Naive B cell (primary cell): ENCODE results near the gene GREB1L. TPM values are rescaled to one million over a fixed set of nuclear protein-coding genes. Genes with fewer than 3 reads are reported as not detected.

Experiments used
- ATAC-seq, 2 donors: fragments of 150-1000 bp; cut with Tn5 transposase; 2 replicates each; pipeline ENCODE4 v1.10.0; 2021; ENCODE audit warnings: low read depth in 2 of 2, mild to moderate bottlenecking in 2 of 2, moderate library complexity in 2 of 2
- DNase-seq: peaks from one replicate; pipeline ENCODE4 v3.0.0; 2022
- H3K27ac Mint-ChIP-seq, 6 donors: one replicate each; pipeline ENCODE4 v1.8.0; 2020 to 2022; ENCODE audit warnings: mild to moderate bottlenecking in 6 of 6, mixed read lengths in 6 of 6, moderate library complexity in 5 of 6, inconsistent platforms in 2 of 6
- H3K27me3 Mint-ChIP-seq, 3 donors: one replicate each; pipeline ENCODE4 v1.8.0; 2021 to 2022; ENCODE audit warnings: mixed read lengths in 3 of 3, mild to moderate bottlenecking in 1 of 3
- H3K36me3 Mint-ChIP-seq, 2 donors: one replicate each; pipeline ENCODE4 v1.8.0; 2020 to 2022; ENCODE audit warnings: mixed read lengths in 2 of 2, inconsistent platforms in 1 of 2, mild to moderate bottlenecking in 1 of 2
- H3K4me1 Mint-ChIP-seq, 3 donors: one replicate each; pipeline ENCODE4 v1.8.0; 2020 to 2022; ENCODE audit warnings: mixed read lengths in 3 of 3, inconsistent platforms in 1 of 3, mild to moderate bottlenecking in 1 of 3, moderate library complexity in 1 of 3
- H3K4me3 Mint-ChIP-seq, 8 donors: one replicate each; pipeline ENCODE4 v1.8.0; 2020 to 2022; ENCODE audit warnings: mild to moderate bottlenecking in 8 of 8, mixed read lengths in 8 of 8, moderate library complexity in 8 of 8, inconsistent platforms in 2 of 8
- H3K9me3 Mint-ChIP-seq, 7 donors: one replicate each; pipeline ENCODE4 v1.8.0; 2020 to 2022; ENCODE audit warnings: mixed read lengths in 7 of 7, mild to moderate bottlenecking in 5 of 7, inconsistent platforms in 2 of 7, moderate library complexity in 1 of 7
- polyA plus RNA-seq, 6 donors: library from polyadenylated mRNA; unstranded; fragments of 300-500 nt; fragmentation: Illumina TruSeq; gene quantifications; one replicate each; pipeline ENCODE4 v1.2.3, GENCODE V29; 2021; ENCODE audit warnings: low read depth in 6 of 6

GREB1L gene
- polyA plus RNA-seq, 6 donors from 2014 or later: 0.06 to 0.25 (median 0.15) TPM; not detected in 3

GRCh38 chr18:21522530-21522929, 280.5 kb downstream of the GREB1L start:
- H3K27me3 Mint-ChIP-seq: no peaks in the 10 kb centered on the region
- no peaks in the 10 kb centered on the region for H3K9me3 Mint-ChIP-seq
- ATAC-seq (no peak), DNase-seq (no peak)
- no peaks in the 10 kb centered on the region for H3K4me1 Mint-ChIP-seq
- H3K4me3 Mint-ChIP-seq: no peak overlapping the region
- peaks cover 18 to 19% of the 10 kb centered on the region in 2 donors for H3K36me3 Mint-ChIP-seq
- peak overlapping the region in 1 of 6 donors; percentile 44 for H3K27ac Mint-ChIP-seq

GRCh38 chr18:21525916-21526315, 283.9 kb downstream of the GREB1L start:
- Mint-ChIP-seq H3K27me3 (no peaks in the 10 kb centered on the region), H3K27ac (peak overlapping the region in 1 of 6 donors; percentile 29), H3K9me3 (no peaks in the 10 kb centered on the region), H3K4me3 (no peak overlapping the region), H3K36me3 (peaks cover 15 to 21% of the 10 kb centered on the region in 2 donors), H3K4me1 (no peaks in the 10 kb centered on the region)
- DNase-seq (no peak), ATAC-seq (no peak)

GRCh38 chr18:21526463-21526862, 284.4 kb downstream of the GREB1L start:
- Mint-ChIP-seq H3K36me3 (peaks cover 15% of the 10 kb centered on the region in 2 donors), H3K27ac (no peak overlapping the region)

GRCh38 chr18:21534327-21534726, 292.3 kb downstream of the GREB1L start:
- H3K27ac Mint-ChIP-seq: no peak overlapping the region
- H3K9me3 Mint-ChIP-seq: no peaks in the 10 kb centered on the region
- no peaks in the 10 kb centered on the region for H3K4me1 Mint-ChIP-seq
- ATAC-seq (no peak), DNase-seq (no peak)
- no peak overlapping the region for H3K4me3 Mint-ChIP-seq
- H3K27me3 Mint-ChIP-seq: no peaks in the 10 kb centered on the region
- H3K36me3 Mint-ChIP-seq: peaks cover 5 to 13% of the 10 kb centered on the region in 2 donors

More at GRCh38 chr18:21526463-21526862, 284.4 kb downstream of the GREB1L start:
- Mint-ChIP-seq H3K27me3 (no peaks in the 10 kb centered on the region), H3K4me3 (no peak overlapping the region), H3K4me1 (no peaks in the 10 kb centered on the region), H3K9me3 (no peaks in the 10 kb centered on the region)
- DNase-seq (no peak), ATAC-seq (no peak)

GRCh38 chr18:21538230-21538629, 296.2 kb downstream of the GREB1L start:
- Mint-ChIP-seq H3K27me3 (no peaks in the 10 kb centered on the region), H3K9me3 (no peaks in the 10 kb centered on the region), H3K4me1 (no peaks in the 10 kb centered on the region), H3K36me3 (peaks cover 0 to 8% of the 10 kb centered on the region in 2 donors), H3K27ac (no peak overlapping the region), H3K4me3 (no peak overlapping the region)
- ATAC-seq (no peak), DNase-seq (no peak)

- ATAC-seq (no peak), DNase-seq (no peak)
- peak overlapping the region in 1 of 6 donors; percentile 69 for H3K27ac Mint-ChIP-seq
- H3K4me3 Mint-ChIP-seq: no peak overlapping the region
- no peaks in the 10 kb centered on the region for H3K27me3 Mint-ChIP-seq
- H3K9me3 Mint-ChIP-seq: no peaks in the 10 kb centered on the region
- H3K4me1 Mint-ChIP-seq: peaks cover 0 to under 1% (median 0%) of the 10 kb centered on the region in 3 donors
- peaks cover 10 to 23% of the 10 kb centered on the region in 2 donors for H3K36me3 Mint-ChIP-seq
Observed at GRCh38 chr18:21546423-21546822, 304.4 kb downstream of the GREB1L start.

- H3K27ac Mint-ChIP-seq: no peak overlapping the region
- no peak for DNase-seq
- ATAC-seq: no peak
- peaks cover 4 to 12% (median 4%) of the 10 kb centered on the region in 3 donors for H3K4me1 Mint-ChIP-seq
- no peak overlapping the region for H3K4me3 Mint-ChIP-seq
- H3K9me3 Mint-ChIP-seq: no peaks in the 10 kb centered on the region
- H3K27me3 Mint-ChIP-seq: no peaks in the 10 kb centered on the region
- peaks cover 23 to 27% of the 10 kb centered on the region in 2 donors for H3K36me3 Mint-ChIP-seq
Observed at GRCh38 chr18:21548647-21549046, 306.6 kb downstream of the GREB1L start.

- H3K4me3 Mint-ChIP-seq: no peak overlapping the region
- no peak overlapping the region for H3K27ac Mint-ChIP-seq
- DNase-seq (no peak), ATAC-seq (no peak)
- H3K9me3 Mint-ChIP-seq: no peaks in the 10 kb centered on the region
- peaks cover 4 to 12% (median 4%) of the 10 kb centered on the region in 3 donors for H3K4me1 Mint-ChIP-seq
- no peaks in the 10 kb centered on the region for H3K27me3 Mint-ChIP-seq
- H3K36me3 Mint-ChIP-seq: peaks cover 23 to 26% of the 10 kb centered on the region in 2 donors
Observed at GRCh38 chr18:21550510-21550970, 308.5 kb downstream of the GREB1L start.

- Mint-ChIP-seq H3K27me3 (no peaks in the 10 kb centered on the region), H3K9me3 (no peaks in the 10 kb centered on the region), H3K27ac (peak overlapping the region in 3 of 6 donors; percentile 32 to 83 (median 42)), H3K36me3 (peaks cover under 1 to 13% of the 10 kb centered on the region in 2 donors), H3K4me3 (no peak overlapping the region), H3K4me1 (peaks cover 0 to 4% (median under 1%) of the 10 kb centered on the region in 3 donors)
- ATAC-seq (no peak), DNase-seq (no peak)
Observed at GRCh38 chr18:21557607-21558253, 315.7 kb downstream of the GREB1L start.

- ATAC-seq (no peak), DNase-seq (no peak)
- Mint-ChIP-seq H3K27me3 (no peaks in the 10 kb centered on the region), H3K4me1 (peaks cover 0 to 7% (median 0%) of the 10 kb centered on the region in 3 donors), H3K36me3 (peaks cover 0 to 18% of the 10 kb centered on the region in 2 donors), H3K27ac (peak overlapping the region in 2 of 6 donors; percentile 61 to 69), H3K4me3 (no peak overlapping the region), H3K9me3 (no peaks in the 10 kb centered on the region)
Observed at GRCh38 chr18:21559195-21559594, 317.2 kb downstream of the GREB1L start.

GRCh38 chr18:21571772-21572171, 329.7 kb downstream of the GREB1L start:
- ATAC-seq (no peak), DNase-seq (no peak)
- Mint-ChIP-seq H3K27ac (peak overlapping the region in 2 of 6 donors; percentile 42 to 63), H3K27me3 (no peaks in the 10 kb centered on the region), H3K9me3 (no peaks in the 10 kb centered on the region), H3K36me3 (peaks cover 15 to 30% of the 10 kb centered on the region in 2 donors), H3K4me1 (peaks cover 0 to 3% (median 0%) of the 10 kb centered on the region in 3 donors), H3K4me3 (no peak overlapping the region)

Other genes starting within 250 kb of the GREB1L start
- 10 to 100 TPM; 25.3 to 63.9 (median 37.8) TPM for gene ROCK1, start 130.4 kb upstream of the GREB1L start, polyA plus RNA-seq